ENCODE results near the gene CYB561A3. TPM values are rescaled to one million over a fixed set of nuclear protein-coding genes. Genes with fewer than 3 reads are reported as not detected.
"Not testable (repeated sequence)": the region's sequence is repeated elsewhere in the genome, so short reads cannot be mapped to it uniquely, and the experiment has no call there.

Gene CYB561A3
- total RNA-seq, 1 experiment from 2014 or later: 54.7 TPM

DNA sequence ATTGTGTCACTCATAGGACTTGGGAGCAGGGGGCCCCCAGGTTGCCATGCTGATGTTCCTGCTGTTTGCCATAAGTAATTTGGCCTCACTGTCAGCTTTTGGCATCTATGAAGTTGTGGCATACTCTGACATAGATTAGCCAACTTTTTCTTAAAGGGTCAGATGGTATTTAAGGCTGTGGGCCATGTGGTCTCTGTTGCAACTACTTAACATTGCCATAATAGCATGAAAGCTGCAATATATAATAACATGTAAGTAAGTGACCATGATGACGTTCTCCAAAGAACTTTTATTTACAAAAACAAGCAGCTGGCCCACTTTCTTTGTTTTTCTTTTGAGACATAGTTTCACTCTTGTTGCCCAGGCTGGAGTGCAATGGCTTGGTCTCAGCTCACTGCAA is 28.5 kb upstream of the CYB561A3 start:
- DNase-seq (ENCODE audit: low spot score): no peak
- Histone ChIP-seq H3K9me3 (ENCODE audit: low read depth, low read length, poor library complexity, severe bottlenecking) (no peaks in the 10 kb centered on the region), H3K27ac (ENCODE audit: low read depth, low read length, poor library complexity, severe bottlenecking) (no peak overlapping the region), H3K4me3 (ENCODE audit: low read depth, low read length, poor library complexity, severe bottlenecking) (no peak overlapping the region), H3K4me1 (ENCODE audit: insufficient read depth, low read length, poor library complexity, severe bottlenecking) (peaks cover 10% of the 10 kb centered on the region), H3K36me3 (ENCODE audit: insufficient read depth, low read length, poor library complexity, severe bottlenecking) (peaks cover 5% of the 10 kb centered on the region), H3K27me3 (replicated peaks; ENCODE audit: insufficient read depth, low read depth, low read length, poor library complexity) (no peaks in the 10 kb centered on the region)
- no TSS peak for BruUV-seq (replicated peaks)
- intact Hi-C loops (cut with micrococcal nuclease; ENCODE audit: unreplicated experiment): loop anchor here (5.0 kb wide), 1 partner anchor 128 kb away; no protein-coding TSS in a partner anchor
- TF ChIP-seq, protein P1, sequence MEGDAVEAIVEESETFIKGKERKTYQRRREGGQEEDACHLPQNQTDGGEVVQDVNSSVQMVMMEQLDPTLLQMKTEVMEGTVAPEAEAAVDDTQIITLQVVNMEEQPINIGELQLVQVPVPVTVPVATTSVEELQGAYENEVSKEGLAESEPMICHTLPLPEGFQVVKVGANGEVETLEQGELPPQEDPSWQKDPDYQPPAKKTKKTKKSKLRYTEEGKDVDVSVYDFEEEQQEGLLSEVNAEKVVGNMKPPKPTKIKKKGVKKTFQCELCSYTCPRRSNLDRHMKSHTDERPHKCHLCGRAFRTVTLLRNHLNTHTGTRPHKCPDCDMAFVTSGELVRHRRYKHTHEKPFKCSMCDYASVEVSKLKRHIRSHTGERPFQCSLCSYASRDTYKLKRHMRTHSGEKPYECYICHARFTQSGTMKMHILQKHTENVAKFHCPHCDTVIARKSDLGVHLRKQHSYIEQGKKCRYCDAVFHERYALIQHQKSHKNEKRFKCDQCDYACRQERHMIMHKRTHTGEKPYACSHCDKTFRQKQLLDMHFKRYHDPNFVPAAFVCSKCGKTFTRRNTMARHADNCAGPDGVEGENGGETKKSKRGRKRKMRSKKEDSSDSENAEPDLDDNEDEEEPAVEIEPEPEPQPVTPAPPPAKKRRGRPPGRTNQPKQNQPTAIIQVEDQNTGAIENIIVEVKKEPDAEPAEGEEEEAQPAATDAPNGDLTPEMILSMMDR (conservative IDR thresholded peaks at IDR 0.05; ENCODE audit: low read depth, low read length): no peak
- CTCF ChIA-PET: no interaction called here
- POLR2A ChIA-PET (ENCODE audit: low non-redundant PET): no interaction called here

- TF ChIP-seq EZH2 (IDR thresholded peaks at IDR 0.05; ENCODE audit: borderline replicate concordance, low read depth, low read length, poor library complexity, severe bottlenecking): no peak
- TF ChIP-seq, protein P1 (conservative IDR thresholded peaks at IDR 0.05; ENCODE audit: low read depth, low read length): peak; percentile 45
- no peaks in the 10 kb centered on the region for H3K36me3 ChIP-seq (ENCODE audit: insufficient read depth, low read length, poor library complexity, severe bottlenecking)
- no peaks in the 10 kb centered on the region for H3K4me1 ChIP-seq (ENCODE audit: insufficient read depth, low read length, poor library complexity, severe bottlenecking)
- ChIA-PET CTCF (interaction anchor here (0.6 to 2.7 kb wide), 3 partner anchors 49 to 611 kb away, joined by 4 to 54 read pairs (median 5); no protein-coding TSS in a partner anchor), POLR2A (ENCODE audit: low non-redundant PET) (no interaction called here)
- intact Hi-C loops (cut with micrococcal nuclease; ENCODE audit: unreplicated experiment): loop anchor here (1.0 to 5.0 kb wide), 2 partner anchors 48 to 197 kb away; no protein-coding TSS in a partner anchor
- no peak overlapping the region for H3K4me3 ChIP-seq (ENCODE audit: low read depth, low read length, poor library complexity, severe bottlenecking)
- BruUV-seq (replicated peaks): no TSS peak
- no peak overlapping the region for H3K27ac ChIP-seq (ENCODE audit: low read depth, low read length, poor library complexity, severe bottlenecking)
- H3K27me3 ChIP-seq (replicated peaks; ENCODE audit: insufficient read depth, low read depth, low read length, poor library complexity): no peaks in the 10 kb centered on the region
- H3K9me3 ChIP-seq (ENCODE audit: low read depth, low read length, poor library complexity, severe bottlenecking): no peaks in the 10 kb centered on the region
- DNase-seq (ENCODE audit: low spot score): peak; percentile 50
Observed at GRCh38 chr11:61384271-61385242, 22.9 kb upstream of the CYB561A3 start.

DNA sequence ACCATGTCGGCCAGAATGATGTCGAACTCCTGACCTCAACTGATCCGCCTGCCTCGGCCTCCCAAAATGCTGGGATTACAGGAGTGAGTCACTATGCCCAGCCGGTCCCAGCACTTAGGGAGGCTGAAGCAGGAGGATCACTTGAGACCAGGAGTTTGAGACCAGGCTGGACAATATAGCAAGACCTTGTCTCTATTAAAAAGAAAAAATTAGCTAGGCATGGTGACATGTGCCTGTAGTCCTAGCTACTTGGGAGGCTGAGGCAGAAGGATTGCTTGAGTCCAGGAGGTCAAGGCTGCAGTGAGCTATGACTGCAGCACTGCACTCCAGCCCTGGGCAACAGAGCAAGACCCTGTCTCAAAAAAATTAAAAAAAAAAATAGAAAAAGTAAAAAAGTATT is 22.2 kb upstream of the CYB561A3 start:
- H3K36me3 ChIP-seq (ENCODE audit: insufficient read depth, low read length, poor library complexity, severe bottlenecking); H3K27me3 ChIP-seq (replicated peaks; ENCODE audit: insufficient read depth, low read depth, low read length, poor library complexity); H3K4me1 ChIP-seq (ENCODE audit: insufficient read depth, low read length, poor library complexity, severe bottlenecking); POLR2A ChIA-PET (ENCODE audit: low non-redundant PET); BruUV-seq (replicated peaks); H3K4me3 ChIP-seq (ENCODE audit: low read depth, low read length, poor library complexity, severe bottlenecking); H3K9me3 ChIP-seq (ENCODE audit: low read depth, low read length, poor library complexity, severe bottlenecking); H3K27ac ChIP-seq (ENCODE audit: low read depth, low read length, poor library complexity, severe bottlenecking); DNase-seq (ENCODE audit: low spot score); CTCF ChIA-PET; intact Hi-C loops (cut with micrococcal nuclease; ENCODE audit: unreplicated experiment): not testable (repeated sequence)

Measured in A673 (cell line).